Renal pelvis (tissue), 12 donors: ENCODE data around the gene BHLHE23. TPM values are rescaled to one million over a fixed set of nuclear protein-coding genes. Genes with fewer than 3 reads are reported as not detected.

Experiments
- DNase-seq: peaks from one replicate; pipeline ENCODE4 v3.0.0-alpha.2; 2013
- long read RNA-seq, 16 experiments: transcript quantifications; one replicate each; lab custom pipeline, GENCODE V29; 2026
- polyA plus RNA-seq, 3 donors: library from polyadenylated mRNA; unstranded; fragments of 120-200 nt; gene quantifications; one replicate each; pipeline ENCODE4 v1.2.1, GENCODE V29; 2013; ENCODE audit not compliant: insufficient read length in 3 of 3

The BHLHE23 gene
- under 1 TPM in 1 of 3 donors, not detected in 2; 0.07 TPM for polyA plus RNA-seq
- long read RNA-seq, donor 1 = 0 reads
- long read RNA-seq, donor 2 = 0 reads
- long read RNA-seq, donor 3 = 0 reads
- long read RNA-seq, donor 4 = 0 reads
- long read RNA-seq, donor 5 = 0 reads
- long read RNA-seq, donor 6 = 0 reads
- long read RNA-seq, donor 7 = 0 reads
- long read RNA-seq, donor 8 = 0 reads
- long read RNA-seq, donor 9 = 0 reads
- long read RNA-seq, donor 10 = 0 reads
- long read RNA-seq, donor 11 = 0 reads
- long read RNA-seq, donor 12 = 0 reads
- long read RNA-seq, donor 13 = 0 reads
- long read RNA-seq, donor 14 = 0 reads
- long read RNA-seq, donor 15 = 0 reads
- long read RNA-seq, donor 16 = 0 reads

GRCh38 chr20:63006540-63007359 is at the start of gene BHLHE23:
Gene BHLHE23, minus strand, starts transcription at chr20:63006964. Its CDS starts 190 bp downstream, at chr20:63006774.
- no peak for DNase-seq

GRCh38 chr20:63055575-63056235 is 48.9 kb upstream of the BHLHE23 start:
- no peak for DNase-seq

GRCh38 chr20:63054681-63055240 is 48.0 kb upstream of the BHLHE23 start:
- DNase-seq = no peak

DNA sequence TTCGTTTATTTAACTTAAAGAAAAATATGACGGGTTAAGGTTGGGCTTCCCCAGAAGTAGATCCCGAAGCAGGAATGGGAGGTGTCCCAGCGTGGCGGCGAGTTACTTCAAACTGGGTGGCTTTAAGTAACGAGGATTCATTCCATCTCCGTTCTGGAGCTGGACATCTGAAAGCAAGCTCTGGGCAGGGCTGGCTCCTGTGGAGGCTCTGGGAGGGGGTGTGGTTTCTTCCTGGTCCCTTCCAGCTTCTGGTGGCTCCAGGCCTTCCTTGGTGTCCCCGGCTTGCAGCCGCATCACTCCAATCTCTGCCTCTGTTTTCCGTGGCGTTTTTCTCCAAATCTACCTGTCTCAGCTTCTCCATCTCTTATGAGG is 47.3 kb upstream of the BHLHE23 start:
- no peak for DNase-seq

- no peak for DNase-seq
Measured at GRCh38 chr20:63053432-63054102, 46.8 kb upstream of the BHLHE23 start.

GRCh38 chr20:63052571-63053431 is 46.0 kb upstream of the BHLHE23 start:
- DNase-seq = no peak

DNA sequence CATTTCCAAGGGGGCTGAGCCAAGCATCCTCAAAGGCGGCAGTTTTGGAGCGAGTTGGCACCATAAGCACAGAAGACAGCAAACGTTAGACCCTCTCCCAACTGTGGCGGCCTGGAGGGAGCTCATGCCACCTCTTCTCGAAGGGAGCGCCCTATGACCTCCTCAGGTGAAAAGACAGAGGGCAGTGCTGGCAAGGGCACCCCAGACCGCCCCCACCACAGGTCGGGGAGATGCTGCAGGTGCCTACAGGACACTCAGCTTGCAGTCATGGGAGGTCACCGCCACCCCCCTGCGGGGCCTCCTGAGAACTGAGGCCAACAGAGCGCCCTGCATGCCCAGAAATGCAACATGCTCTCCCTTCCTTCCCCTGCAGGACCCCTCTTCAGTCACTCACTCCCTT is 45.1 kb upstream of the BHLHE23 start:
- DNase-seq = no peak

DNA sequence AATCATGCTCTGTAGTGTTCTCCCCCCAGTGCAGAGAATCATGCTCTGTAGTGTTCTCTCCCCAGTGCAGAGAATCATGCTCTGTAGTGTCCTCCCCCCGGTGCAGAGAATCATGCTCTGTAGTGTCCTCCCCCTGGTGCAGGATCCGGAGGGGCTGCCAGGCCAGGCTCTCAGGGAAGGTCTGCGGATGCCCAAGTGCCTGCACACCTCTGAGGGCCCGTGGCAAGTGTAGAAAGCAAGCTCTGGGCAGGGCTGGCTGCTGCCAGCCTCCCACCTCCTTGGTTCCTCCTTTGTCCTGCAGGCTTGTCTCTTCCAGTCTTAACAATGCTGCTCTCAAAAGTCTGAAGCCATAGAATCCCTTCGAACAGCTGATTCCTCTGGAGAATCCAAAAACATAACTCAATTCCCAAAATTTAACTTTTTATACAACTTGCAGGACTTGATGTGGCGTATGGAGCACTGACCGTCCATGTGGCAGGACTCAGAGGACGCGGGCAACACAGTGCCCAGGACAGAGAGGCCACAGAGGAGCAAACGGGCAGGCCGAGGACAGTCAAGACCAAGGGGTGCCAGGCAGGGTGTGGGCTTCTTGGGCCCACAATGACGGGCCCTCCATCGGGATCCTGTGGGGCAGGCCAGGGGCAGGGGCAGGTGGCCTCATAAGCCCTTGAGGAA is 44.6 kb upstream of the BHLHE23 start:
- DNase-seq = no peak

DNA sequence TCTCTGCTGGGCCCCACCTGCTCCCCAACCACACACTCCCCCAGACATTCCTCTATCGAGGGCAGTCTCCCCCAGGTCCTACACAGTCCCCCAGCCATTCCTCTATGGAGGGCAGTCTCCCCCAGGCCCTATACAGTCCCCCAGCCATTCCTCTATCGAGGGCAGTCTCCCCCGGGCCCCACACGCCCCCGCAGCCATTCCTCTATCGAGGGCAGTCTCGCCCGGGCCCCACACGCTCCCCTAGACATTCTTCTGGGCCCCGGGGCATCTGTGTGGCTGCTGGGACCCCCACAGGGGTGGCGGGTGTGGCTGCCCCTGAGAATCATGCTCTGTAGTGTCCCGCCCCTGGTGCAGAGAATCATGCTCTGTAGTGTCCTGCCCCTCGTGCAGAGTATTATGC is 43.6 kb upstream of the BHLHE23 start:
- no peak for DNase-seq

GRCh38 chr20:63049561-63050221 is 42.9 kb upstream of the BHLHE23 start:
- no peak for DNase-seq

DNA sequence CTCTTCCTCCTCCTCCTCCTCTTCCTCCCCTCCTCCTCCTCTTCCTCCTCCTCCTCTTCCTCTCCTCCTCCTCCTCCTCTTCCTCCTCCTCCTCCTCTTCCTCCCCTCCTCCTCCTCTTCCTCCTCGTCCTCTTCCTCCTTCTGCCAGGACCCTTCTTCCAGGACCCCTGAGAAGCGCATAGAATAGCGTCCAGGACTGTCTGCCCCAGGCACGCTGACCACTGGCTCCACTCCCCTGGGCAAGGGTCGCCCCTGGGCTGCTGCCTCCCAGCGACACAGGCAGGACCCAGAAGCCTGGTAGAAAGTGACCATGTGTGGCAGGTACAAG is 42.4 kb upstream of the BHLHE23 start:
- no peak for DNase-seq

DNA sequence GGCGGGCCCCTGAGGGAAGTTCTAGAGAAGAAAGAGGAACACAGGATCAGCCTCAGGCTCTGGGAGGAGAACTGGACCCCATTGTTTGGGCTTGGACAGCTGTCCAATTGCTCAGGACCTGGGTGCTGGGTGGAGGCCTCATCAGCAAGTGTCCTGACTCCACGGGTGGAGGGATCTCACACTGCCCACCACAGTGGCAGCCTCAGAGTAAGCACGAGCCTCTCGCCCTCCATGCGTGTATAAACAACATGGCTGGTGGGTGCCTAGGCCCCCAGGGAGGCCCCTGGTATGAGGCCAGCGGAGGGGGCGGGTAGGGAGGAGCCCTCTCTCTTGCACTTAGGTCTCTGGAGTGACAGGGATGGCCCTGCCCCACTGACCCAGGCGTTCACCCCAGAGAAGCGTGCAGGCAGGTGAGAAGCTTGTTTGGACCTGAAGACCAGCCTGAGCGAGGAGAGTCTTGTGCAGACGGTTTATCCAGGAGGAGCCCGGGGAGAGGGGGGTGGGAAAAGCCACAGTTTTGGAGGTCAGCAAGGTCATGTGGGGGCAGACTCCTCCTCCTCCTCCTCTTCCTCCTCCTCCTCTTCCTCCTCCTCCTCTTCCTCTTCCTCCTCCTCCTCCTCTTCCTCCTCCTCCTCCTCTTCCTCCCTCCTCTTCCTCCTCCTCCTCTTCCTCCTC is 41.9 kb upstream of the BHLHE23 start:
- DNase-seq = no peak

- no peak for DNase-seq
Measured at GRCh38 chr20:63047946-63048345, 41.2 kb upstream of the BHLHE23 start.

- no peak for DNase-seq
Measured at GRCh38 chr20:63047267-63047666, 40.5 kb upstream of the BHLHE23 start.

DNA sequence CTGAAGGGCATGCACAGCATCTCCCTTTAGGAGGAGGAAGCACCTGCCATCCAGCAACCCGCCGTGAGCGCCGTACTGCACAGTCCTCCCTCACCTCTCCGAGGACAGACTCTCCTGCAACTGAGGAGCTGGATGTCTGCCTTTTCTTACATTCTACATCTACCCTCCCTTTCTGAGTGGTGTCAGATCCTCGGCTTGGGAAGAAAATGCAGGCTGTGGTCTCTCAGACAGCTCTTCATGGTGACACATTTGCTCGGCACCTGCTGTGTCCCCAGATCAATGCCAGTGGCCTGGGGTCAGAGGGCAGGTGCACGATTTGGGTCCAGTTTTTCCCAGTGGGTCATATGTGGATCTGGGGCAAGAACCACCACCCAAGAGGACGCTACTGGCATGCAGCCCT is 40.1 kb upstream of the BHLHE23 start:
- no peak for DNase-seq

DNA sequence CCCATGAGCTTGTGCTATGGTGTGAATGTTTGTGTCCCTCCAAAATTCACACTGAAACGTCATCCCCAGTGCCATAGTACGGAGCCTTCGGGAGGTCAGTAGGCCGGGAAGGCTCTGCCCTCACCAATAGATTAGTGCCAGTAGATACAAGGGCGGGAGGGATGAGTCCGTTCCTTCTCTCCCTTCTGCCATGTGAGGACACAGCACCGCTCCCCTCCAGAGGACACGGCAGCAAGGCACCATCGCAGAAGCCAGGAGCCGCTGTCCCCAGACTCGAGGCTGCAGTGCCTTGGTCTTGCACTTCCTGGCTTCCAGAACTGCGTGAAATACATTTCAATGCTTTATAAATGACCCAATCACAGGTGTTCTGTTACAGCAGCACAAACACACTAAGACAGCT is 39.2 kb upstream of the BHLHE23 start:
- no peak for DNase-seq

GRCh38 chr20:63045401-63045800 is 38.6 kb upstream of the BHLHE23 start:
- DNase-seq = no peak

DNA sequence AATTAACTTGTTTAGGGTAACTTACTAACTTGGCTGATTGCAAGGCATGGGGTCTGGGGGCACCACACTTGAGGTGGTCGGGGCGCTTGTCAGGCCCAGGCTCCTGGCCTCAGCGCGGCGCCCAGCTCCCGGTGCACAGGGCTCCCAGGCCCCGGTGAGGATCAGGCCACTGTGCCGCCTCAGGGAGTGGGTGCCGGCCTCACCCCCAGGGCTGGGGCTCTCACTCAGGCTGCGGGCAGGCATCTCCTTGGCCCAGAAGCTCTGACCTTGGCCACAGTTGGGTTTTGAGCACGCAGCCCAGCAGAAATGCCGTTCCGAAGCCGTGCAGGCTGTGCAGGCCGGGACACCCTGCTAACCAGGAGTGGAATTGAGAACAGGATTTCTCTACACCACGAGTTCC is 37.8 kb upstream of the BHLHE23 start:
- no peak for DNase-seq

DNA sequence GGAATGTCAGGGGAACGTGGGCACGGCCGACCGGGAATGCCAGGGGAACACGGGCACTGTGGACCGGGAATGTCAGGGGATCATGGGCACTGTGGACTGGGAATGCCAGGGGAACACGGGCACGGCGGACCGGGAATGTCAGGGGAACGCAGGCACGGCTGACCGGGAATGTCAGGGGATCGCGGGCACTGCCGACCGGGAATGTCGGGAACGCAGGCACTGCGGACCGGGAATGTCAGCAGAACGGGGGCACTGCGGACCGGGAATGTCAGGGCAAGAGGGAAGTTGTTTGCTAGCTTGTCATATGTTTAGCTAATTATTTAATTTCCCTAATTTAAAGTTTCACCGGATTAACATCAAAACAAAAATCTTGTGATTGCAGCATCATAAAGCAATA is 37.4 kb upstream of the BHLHE23 start:
- DNase-seq = no peak
